Measurements from ENCODE around the gene TGOLN2. TPM values are rescaled to one million over a fixed set of nuclear protein-coding genes. Genes with fewer than 3 reads are reported as not detected.

The TGOLN2 gene
- total RNA-seq, 4 donors from 2014 or later: 112 to 151 (median 128) TPM

DNA sequence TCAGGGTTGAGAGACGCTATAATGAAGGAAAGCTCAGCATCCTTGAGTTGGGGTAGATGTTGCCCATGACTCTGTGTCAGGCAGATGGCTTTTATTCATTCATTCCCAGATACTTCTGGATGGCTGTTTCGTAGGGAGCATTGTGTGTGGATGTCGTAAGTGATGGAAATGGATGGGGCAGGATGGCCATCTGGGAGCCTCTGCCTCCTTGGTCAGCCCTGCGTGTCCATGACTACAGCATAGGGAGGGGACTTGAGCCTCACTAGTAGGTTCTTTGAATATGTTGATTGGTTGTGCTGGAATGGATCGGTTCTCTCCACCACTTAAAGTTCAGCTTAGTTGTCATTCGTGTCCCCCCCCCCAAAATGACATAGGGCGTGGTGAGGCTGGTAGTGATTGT lies 44.9 kb downstream of the TGOLN2 start:
- no peak for TF ChIP-seq CTCF (IDR thresholded peaks at IDR 0.05)
- no peak for DNase-seq (ENCODE audit: low spot score)
- ATAC-seq (ENCODE audit: low FRiP score): no peak

GRCh38 chr2:85281553-85281952 lies 46.2 kb downstream of the TGOLN2 start:
- ATAC-seq (ENCODE audit: low FRiP score) (no peak), DNase-seq (ENCODE audit: low spot score) (no peak)
- TF ChIP-seq CTCF (IDR thresholded peaks at IDR 0.05): no peak

GRCh38 chr2:85278361-85278760 lies 49.4 kb downstream of the TGOLN2 start:
- TF ChIP-seq CTCF (IDR thresholded peaks at IDR 0.05): no peak
- ATAC-seq (ENCODE audit: low FRiP score) (no peak), DNase-seq (ENCODE audit: low spot score) (no peak)

GRCh38 chr2:85277416-85278158 lies 50.2 kb downstream of the TGOLN2 start:
- DNase-seq (ENCODE audit: low spot score): no peak
- TF ChIP-seq CTCF (IDR thresholded peaks at IDR 0.05): no peak
- ATAC-seq (ENCODE audit: low FRiP score): peak; percentile 45

DNA sequence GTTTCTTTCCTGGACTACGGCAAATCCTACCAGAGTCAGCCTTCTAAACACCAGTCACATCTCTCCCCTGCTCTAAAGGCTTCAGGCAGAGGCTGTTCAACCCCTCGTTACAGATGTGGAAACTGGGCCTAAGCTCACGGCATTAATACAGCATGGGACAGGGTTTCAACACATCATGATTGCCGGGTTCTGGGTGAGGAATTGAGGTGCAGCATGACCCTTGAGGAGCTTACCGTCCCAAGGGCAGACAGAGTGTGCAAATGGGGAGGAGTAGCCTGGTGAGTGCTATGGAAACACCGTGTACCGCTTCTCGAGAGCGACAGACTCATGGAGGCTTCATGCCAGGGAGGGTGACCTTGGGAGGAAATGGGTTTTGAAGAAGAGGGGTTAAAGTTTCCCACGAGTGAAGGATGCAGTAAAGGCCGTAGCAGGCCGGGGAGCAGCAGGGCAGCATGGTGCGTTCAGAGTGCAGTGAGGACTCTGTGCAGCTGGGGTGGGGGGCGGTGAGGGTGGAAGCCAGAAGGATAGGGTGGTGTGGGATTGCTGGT lies 51.1 kb downstream of the TGOLN2 start:
- ATAC-seq (ENCODE audit: low FRiP score): peak; percentile 41
- no peak for TF ChIP-seq CTCF (IDR thresholded peaks at IDR 0.05)
- no peak for DNase-seq (ENCODE audit: low spot score)

DNA sequence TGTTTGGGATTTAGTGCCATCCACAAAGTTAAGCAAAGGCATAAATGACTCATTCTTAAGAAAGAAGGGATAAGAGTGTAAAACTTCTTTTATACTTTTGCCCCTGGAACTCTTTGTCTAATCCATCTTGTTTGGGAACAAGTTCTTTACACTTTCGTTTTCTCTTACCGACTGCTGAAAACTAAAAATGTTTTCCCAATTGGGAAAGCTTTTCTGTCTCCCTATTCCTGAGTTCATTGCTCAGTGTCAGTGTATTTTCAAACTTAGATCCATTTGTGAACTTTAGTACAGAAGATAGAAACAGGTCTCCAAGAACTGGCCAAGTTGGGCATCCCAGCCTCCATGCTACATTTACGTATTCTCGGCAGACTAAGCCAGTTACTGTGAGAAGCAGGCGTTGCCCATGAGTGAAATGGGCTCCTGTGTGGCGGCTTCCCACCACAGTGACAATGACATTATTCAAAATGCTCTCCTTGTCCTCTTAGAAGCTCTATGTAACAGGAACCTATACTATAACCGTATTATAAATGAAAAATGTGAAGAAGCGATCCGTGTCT lies 51.7 kb downstream of the TGOLN2 start:
- DNase-seq (ENCODE audit: low spot score) (no peak), ATAC-seq (ENCODE audit: low FRiP score) (no peak)
- TF ChIP-seq CTCF (IDR thresholded peaks at IDR 0.05): no peak

Data from omental fat pad (tissue), 4 donors.